ENCODE data around the gene GNG12. TPM values are rescaled to one million over a fixed set of nuclear protein-coding genes. Genes with fewer than 3 reads are reported as not detected.

GNG12 gene
- total and polyA plus RNA-seq, 8 donors = 7.3 to 39.8 (median 21.1) TPM

DNA sequence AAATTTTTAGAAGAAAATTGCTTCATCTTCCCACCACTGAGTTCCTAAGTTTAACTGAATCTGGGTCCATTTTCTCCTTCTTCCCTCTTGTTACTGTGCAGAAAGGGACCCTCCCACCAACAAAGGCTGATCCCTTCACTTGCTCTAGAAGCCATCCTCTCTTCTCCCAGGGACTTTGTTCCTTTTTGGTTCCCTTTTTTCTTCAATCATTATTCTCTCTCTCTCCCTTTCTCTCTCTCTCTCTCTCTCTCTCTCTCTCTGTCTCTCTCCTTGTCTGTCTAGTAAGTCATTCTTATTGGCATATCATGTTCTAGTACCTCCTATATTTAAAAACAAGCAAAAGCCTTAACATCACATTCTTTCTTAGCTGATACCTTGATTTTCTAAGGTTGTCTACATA is 180.0 kb downstream of the GNG12 start:
- no peak for DNase-seq
- Histone ChIP-seq H3K27ac (no peak overlapping the region), H3K27me3 (no peaks in the 10 kb centered on the region), H3K4me1 (no peaks in the 10 kb centered on the region), H3K4me3 (no peak overlapping the region), H3K9me3 (no peaks in the 10 kb centered on the region), H3K36me3 (no peaks in the 10 kb centered on the region)
- TF ChIP-seq, protein P1, sequence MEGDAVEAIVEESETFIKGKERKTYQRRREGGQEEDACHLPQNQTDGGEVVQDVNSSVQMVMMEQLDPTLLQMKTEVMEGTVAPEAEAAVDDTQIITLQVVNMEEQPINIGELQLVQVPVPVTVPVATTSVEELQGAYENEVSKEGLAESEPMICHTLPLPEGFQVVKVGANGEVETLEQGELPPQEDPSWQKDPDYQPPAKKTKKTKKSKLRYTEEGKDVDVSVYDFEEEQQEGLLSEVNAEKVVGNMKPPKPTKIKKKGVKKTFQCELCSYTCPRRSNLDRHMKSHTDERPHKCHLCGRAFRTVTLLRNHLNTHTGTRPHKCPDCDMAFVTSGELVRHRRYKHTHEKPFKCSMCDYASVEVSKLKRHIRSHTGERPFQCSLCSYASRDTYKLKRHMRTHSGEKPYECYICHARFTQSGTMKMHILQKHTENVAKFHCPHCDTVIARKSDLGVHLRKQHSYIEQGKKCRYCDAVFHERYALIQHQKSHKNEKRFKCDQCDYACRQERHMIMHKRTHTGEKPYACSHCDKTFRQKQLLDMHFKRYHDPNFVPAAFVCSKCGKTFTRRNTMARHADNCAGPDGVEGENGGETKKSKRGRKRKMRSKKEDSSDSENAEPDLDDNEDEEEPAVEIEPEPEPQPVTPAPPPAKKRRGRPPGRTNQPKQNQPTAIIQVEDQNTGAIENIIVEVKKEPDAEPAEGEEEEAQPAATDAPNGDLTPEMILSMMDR (IDR thresholded peaks at IDR 0.05) = no peak
- no peak for FAIRE-seq
- ATAC-seq = no peak
- intact Hi-C loops (cut with DNase I) = no loop called here

DNA sequence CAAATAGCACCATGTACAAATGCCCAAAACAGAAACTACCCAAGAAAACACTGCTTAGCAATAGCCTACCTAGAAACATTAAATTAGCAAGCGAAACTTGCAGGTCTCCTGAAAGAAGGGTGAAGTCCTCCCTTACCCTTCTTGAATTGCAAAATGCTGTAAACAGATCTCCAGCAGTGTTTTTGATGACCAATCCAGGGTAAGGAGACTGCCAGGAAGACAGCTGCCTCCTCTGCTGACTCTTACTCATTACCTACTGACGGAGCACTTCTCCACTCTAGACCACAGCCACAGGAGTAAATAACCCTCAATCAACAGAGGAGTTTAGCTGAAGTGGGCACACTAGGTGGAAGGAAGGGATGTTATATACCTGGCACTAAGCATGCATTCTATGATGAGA is 180.5 kb downstream of the GNG12 start:
- TF ChIP-seq, protein P1 (IDR thresholded peaks at IDR 0.05) = no peak
- no peak for FAIRE-seq

More for the DNA sequence above, 180.5 kb downstream of the GNG12 start:
- Histone ChIP-seq H3K36me3 (no peaks in the 10 kb centered on the region), H3K27ac (no peak overlapping the region), H3K9me3 (no peaks in the 10 kb centered on the region), H3K27me3 (no peaks in the 10 kb centered on the region), H3K4me1 (no peaks in the 10 kb centered on the region), H3K4me3 (no peak overlapping the region)
- whole genome bisulfite sequencing, 2 donors = 77 to 89% methylated on average over 2 of the region's 2 CpGs
- intact Hi-C loops (cut with DNase I) = no loop called here
- peak in 2 of 4 donors; percentile 23 to 52 for ATAC-seq
- no peak for DNase-seq

Other genes starting within 250 kb of the GNG12 start
- gene GADD45A, start 148.3 kb downstream of the GNG12 start, total RNA-seq = 10 to 100 TPM in 5 of 6 donors, 1 to 10 TPM in 1; 7.9 to 16.9 (median 12.7) TPM
- gene GADD45A, start 148.3 kb downstream of the GNG12 start, polyA plus RNA-seq = 10 to 100 TPM; 16.1 to 17.3 TPM
- gene DIRAS3, start 217.2 kb upstream of the GNG12 start, total RNA-seq = 10 to 100 TPM in 5 of 6 donors, 1 to 10 TPM in 1; 8.7 to 15.8 (median 12.8) TPM
- gene DIRAS3, start 217.2 kb upstream of the GNG12 start, polyA plus RNA-seq = 10 to 100 TPM; 16.3 to 33.3 TPM

All from pancreas (tissue), 10 donors.